H1 (cell line): ENCODE measurements around the gene NRXN2. TPM values are rescaled to one million over a fixed set of nuclear protein-coding genes. Genes with fewer than 3 reads are reported as not detected.

Experiments used
- CEBPB ChIP-seq: IDR thresholded peaks from 2 replicates; pipeline ENCODE4 v1.6.1; 2012; ENCODE audit warnings: low read depth, low read length
- CHD2 ChIP-seq: IDR thresholded peaks from 2 replicates; pipeline ENCODE4 v1.6.1; 2012; ENCODE audit warnings: low read length, improper control_type of control experiment
- JUND ChIP-seq: IDR thresholded peaks from 2 replicates; pipeline ENCODE4 v1.6.1; 2011; ENCODE audit warnings: mild to moderate bottlenecking, improper control_type of control experiment, low read length
- KDM1A ChIP-seq: fragments of 200-600, 300-600 bp; sonication (generic); IDR thresholded peaks from 2 replicates; pipeline ENCODE4 v1.7.1; 2016; ENCODE audit warnings: mild to moderate bottlenecking, low read length, borderline replicate concordance
- NRF1 ChIP-seq: IDR thresholded peaks from 2 replicates; pipeline ENCODE4 v1.6.1; 2011; ENCODE audit warnings: mild to moderate bottlenecking, low read depth, low read length, improper control_type of control experiment
- POU5F1 ChIP-seq: IDR thresholded peaks from 2 replicates; pipeline ENCODE4 v1.6.1; 2011; ENCODE audit warnings: low read depth, mild to moderate bottlenecking, low read length, moderate library complexity
- RAD21 ChIP-seq, 2 experiments: IDR thresholded peaks in 1 of 2; conservative IDR thresholded peaks in 1 of 2; 2 replicates each; pipeline ENCODE4 v1.6.1; 2011; ENCODE audit warnings: low read depth in 2 of 2, low read length in 2 of 2, improper control_type of control experiment in 1 of 2, inconsistent platforms in 1 of 2, mild to moderate bottlenecking in 1 of 2, moderate library complexity in 1 of 2
- polyA plus RNA-seq, 7 experiments: library from polyadenylated mRNA; depleted of rRNA in 3 of 7; stranded (reverse) in 5 of 7; unstranded in 2 of 7; fragments of >200 nt in 5 of 7; fragments of 200-250 nt in 2 of 7; gene quantifications; 1 replicate in 5 of 7; 2 replicates in 1 of 7; 4 replicates in 1 of 7; pipeline versions ENCODE4 v1.2.1 to v1.2.3, GENCODE V29; 2011 to 2013; ENCODE audit warnings: missing spikeins in 2 of 7, mixed read lengths in 2 of 7
- total RNA-seq: library from RNA; stranded (reverse); fragmentation: NEBNext Ultra II Directional; extraction: Animal tissue kit (Norgen Biotek cat#: 25700); gene quantifications from 2 replicates; pipeline ENCODE4 v1.2.1, GENCODE V29; 2021
- TF ChIP-seq, protein P1 (sequence below), 3 experiments: IDR thresholded peaks; 1 replicate in 2 of 3; 2 replicates in 1 of 3; pipeline versions ENCODE4 v1.5.1 to v1.6.1; 2011; ENCODE audit warnings: low read length in 3 of 3, mild to moderate bottlenecking in 3 of 3, inconsistent platforms in 2 of 3, low read depth in 1 of 3, moderate library complexity in 1 of 3; ENCODE audit not compliant: insufficient read depth in 1 of 3; ENCODE audit errors: control extremely low read depth in 1 of 3
- TF ChIP-seq, protein P2 (sequence below): IDR thresholded peaks from 2 replicates; pipeline ENCODE4 v1.6.1; 2012; ENCODE audit warnings: inconsistent platforms
- TF ChIP-seq, protein P3 (sequence below): IDR thresholded peaks from 2 replicates; pipeline ENCODE4 v1.6.1; 2012; ENCODE audit warnings: low read length, inconsistent platforms

The NRXN2 gene
- total and polyA plus RNA-seq, 2 of the 8 experiments (the other 6 are each of a cell fraction or from before 2014, with no cell fraction given) = 1.3 to 11.5 TPM

DNA sequence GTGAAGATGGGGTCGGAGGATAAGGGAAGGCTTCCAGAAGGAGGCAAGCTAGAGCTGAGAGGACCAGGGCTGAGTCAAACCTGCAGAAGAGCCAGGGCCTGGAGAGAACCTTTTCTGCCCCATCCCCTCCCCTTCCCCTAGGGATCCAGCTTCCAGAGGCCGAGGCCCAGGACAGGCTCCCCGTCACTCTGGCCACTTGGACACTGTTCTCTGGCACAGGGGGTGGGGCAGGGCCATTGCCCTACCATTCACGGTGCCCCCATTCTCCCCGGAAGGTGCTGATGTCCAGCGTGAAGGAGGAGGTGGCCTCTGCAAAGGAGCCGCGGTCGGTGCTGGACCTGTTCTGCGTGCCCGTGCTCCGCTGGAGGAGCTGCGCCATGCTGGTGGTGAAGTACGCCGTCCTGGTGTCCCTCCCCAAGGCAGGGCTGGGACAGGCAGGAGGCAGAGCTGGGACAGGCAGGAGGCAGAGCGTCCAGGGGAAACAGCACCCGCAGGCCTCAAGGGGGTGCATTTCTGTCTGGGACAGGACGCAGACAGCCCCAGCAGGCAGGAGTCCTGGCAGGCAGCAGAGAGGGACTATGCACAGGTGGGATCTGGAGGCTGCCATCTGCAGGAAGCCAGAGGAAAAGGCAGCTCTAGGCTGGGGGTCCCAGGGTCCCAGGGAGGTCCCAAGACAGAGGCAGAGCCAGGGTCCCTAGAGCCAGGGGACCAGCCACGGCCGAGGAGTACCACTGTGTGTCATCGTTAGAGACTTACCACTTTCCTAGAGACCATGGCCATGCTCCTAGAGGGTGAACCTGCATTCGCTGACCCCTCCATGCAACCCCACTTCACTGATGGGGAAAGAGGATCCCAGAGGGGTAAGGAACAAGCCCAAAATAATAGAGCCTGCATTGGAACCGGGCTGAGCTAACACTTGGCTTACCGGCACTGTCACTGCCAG lies 157.8 kb downstream of the NRXN2 start (continued):
- TF ChIP-seq KDM1A (no peak), JUND (0 out of 2 replicates have a peak, but pooled peaks have one; percentile 24), CHD2 (no peak), CEBPB (no peak), POU5F1 (no peak), RAD21 (IDR thresholded peaks at IDR 0.05 in 1 of 2, conservative IDR thresholded peaks at IDR 0.05 in 1 of 2; ENCODE audit: low read depth in 2 of 2, low read length in 2 of 2) (peak; percentile 49 to 67), NRF1 (no peak)
- TF ChIP-seq, protein P1, sequence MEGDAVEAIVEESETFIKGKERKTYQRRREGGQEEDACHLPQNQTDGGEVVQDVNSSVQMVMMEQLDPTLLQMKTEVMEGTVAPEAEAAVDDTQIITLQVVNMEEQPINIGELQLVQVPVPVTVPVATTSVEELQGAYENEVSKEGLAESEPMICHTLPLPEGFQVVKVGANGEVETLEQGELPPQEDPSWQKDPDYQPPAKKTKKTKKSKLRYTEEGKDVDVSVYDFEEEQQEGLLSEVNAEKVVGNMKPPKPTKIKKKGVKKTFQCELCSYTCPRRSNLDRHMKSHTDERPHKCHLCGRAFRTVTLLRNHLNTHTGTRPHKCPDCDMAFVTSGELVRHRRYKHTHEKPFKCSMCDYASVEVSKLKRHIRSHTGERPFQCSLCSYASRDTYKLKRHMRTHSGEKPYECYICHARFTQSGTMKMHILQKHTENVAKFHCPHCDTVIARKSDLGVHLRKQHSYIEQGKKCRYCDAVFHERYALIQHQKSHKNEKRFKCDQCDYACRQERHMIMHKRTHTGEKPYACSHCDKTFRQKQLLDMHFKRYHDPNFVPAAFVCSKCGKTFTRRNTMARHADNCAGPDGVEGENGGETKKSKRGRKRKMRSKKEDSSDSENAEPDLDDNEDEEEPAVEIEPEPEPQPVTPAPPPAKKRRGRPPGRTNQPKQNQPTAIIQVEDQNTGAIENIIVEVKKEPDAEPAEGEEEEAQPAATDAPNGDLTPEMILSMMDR (IDR thresholded peaks at IDR 0.05; ENCODE audit: control extremely low read depth in 1 of 3, insufficient read depth in 1 of 3, low read depth in 1 of 3, low read length in 3 of 3) = peak in 2 of 3 experiments; percentile 88 to 94; a peak in 3 of 4 replicates
- TF ChIP-seq, protein P2, sequence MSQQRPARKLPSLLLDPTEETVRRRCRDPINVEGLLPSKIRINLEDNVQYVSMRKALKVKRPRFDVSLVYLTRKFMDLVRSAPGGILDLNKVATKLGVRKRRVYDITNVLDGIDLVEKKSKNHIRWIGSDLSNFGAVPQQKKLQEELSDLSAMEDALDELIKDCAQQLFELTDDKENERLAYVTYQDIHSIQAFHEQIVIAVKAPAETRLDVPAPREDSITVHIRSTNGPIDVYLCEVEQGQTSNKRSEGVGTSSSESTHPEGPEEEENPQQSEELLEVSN = no peak
- TF ChIP-seq, protein P3, sequence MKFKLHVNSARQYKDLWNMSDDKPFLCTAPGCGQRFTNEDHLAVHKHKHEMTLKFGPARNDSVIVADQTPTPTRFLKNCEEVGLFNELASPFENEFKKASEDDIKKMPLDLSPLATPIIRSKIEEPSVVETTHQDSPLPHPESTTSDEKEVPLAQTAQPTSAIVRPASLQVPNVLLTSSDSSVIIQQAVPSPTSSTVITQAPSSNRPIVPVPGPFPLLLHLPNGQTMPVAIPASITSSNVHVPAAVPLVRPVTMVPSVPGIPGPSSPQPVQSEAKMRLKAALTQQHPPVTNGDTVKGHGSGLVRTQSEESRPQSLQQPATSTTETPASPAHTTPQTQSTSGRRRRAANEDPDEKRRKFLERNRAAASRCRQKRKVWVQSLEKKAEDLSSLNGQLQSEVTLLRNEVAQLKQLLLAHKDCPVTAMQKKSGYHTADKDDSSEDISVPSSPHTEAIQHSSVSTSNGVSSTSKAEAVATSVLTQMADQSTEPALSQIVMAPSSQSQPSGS = no peak
